Measurements from ENCODE around the gene NHSL1.

The NHSL1 gene

DNA sequence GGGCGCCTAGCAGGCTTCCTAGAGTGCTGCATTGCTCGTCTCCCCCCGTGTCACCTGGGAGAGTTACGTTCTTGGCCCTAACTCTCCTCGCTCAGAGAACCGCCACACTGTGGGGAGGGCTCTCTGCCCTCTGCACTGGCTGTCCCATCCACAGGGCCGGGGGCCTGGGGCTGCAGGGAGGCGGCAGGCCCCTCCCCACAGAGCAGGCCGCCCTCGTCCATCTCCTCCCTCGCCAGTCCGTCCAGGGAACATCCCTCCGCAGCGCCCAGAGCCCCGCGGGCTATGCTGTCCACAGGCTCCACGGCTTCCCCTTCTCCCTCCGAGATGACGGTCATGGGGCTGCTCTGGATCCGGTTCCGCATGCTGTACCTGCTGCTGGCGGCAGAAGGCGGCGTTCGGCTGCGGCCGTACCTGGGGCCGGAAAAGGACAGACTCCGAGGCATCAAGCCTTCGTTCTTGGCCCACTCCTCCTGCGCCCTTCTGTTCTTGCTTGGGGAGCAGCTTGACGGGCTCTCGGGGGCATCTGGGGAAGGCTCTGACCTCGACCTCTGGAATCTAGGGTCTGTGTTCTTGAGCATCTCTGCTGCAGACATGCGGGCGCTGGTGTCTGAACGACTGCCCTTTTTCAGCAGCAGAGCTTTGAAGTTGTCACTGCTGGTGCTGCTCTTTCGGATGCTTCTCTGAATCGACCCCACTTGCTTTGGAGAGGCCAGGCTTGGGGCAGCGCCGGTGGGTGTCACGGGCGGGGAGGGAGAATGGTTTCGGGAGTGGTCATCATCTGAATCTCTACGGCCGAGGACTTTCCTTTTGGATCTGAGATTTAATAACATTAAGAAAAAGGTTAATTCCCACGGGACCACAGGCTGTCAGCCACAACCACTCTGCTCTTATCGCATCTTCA, 75.0 kb downstream of the NHSL1 start:
- no peak for DNase-seq

GRCh38 chr6:138422861-138423260, 76.4 kb downstream of the NHSL1 start:
- DNase-seq = no peak

DNA sequence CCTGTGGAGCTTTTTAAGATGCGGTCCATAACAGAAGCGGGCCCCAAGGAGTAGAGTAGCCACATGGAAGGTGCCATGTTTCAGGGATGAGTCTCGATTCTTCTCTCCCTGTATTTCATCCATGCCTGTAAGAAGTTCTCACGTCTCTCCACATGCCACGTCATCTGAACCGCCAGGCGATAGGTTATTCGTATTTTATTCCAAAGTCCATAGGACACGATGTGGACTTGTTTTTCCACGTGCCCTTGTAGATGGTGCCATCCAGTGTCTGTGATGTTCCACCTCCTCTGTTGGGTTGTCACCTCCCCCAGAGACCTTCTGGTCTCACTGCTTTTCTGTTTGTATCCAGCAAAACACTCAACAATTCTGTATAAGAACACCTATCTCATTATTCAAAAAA, 77.7 kb downstream of the NHSL1 start:
- no peak for DNase-seq

- no peak for DNase-seq
Measured at GRCh38 chr6:138421089-138421488, 78.2 kb downstream of the NHSL1 start.

- DNase-seq = no peak
Measured at GRCh38 chr6:138420356-138420755, 78.9 kb downstream of the NHSL1 start.

DNA sequence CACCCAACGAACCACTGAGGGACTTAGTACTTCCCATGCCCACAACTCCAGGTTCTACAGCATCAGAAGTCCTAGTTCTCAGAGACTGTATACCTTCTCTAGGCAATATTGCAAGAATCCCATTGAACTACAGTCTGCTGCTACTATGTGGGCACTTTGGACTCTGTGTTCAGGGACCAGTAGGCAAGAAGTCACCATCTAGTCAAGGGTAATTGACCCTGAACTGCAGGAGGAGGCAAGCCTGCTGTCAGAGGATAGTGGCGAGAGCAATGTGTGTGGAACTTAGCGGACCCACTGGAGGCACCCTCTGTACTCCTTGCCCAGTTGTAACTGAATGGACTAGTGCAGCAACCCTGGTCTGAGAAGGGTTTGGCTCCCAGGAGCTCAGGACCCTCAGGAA, 79.5 kb downstream of the NHSL1 start:
- no peak for DNase-seq

DNA sequence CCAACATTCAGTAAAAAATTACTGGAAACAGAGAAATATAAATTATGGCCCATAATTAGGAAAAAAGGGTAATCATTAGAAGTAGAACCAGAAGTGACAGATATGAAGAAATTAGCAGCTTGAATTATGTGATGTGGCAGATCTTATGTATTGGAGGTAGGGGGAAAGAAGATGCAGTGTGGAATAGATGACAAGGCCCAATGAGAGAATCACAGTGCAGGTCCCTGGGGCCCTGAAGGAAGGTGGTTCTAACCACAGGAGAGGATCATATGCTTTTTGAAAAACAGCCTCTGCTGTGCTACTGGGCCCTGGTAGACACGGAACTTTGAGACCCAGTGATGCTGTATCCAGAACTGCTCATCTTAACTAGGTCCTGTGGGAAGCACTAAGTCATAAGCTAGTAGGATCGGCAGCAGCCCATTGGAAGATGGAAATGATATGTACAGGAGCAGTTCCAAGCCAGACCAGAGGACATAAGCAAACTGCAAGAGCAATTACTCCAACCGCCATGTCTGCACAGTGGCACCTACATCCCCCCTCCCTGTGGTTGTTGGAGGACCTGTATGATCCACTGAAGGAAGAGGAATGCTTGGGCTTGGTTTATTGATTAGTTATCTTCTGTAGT, 81.1 kb downstream of the NHSL1 start:
- DNase-seq = no peak

DNA sequence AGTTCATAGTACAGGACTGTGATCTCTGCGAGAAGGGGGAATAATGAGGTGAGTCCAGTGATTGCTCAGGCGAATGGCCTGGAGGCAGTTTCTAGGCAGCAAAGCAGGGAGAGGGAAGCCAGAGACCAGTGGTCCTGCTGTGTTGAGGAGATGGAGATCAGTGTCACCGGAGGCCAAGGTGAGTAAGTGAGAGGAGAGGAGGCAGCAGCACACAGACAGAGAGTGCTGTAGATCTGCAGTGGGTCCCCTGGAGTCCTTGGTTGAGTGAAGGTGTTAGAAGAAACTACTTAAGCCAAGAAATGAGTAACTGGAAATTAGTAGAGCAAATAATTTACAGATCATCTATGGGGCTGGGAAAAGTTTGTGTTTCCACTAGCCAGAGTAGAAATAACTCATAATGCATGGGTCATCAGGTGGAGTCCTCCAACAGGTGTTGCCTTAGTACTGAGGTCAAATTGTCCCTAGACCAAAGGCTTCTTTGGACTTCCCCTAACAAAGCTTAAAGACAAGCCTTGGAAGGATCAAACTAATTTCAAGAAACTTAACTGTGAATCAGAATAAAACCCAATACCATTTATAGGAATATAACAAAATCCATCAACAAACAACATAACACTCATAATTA, 81.7 kb downstream of the NHSL1 start:
- DNase-seq = no peak

DNA sequence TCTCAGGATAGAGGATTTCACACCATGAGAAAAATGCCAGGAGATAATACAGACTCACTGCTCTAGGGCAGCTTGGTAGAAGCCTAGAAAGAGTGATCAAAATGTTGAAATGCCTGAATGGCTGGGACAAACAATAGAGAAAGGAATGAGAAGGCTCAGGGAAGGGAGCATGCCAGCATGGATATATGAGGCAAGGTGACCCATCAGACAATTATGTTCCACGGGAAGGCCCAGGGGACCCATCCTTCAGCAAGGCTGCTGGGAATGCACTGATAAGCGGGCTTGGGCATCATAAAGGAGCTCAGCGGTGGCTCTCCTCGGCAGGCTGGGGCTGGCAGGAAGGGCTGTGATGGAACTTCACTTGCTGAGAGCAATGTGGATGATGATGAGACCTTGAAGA, 83.1 kb downstream of the NHSL1 start:
- DNase-seq = no peak

DNA sequence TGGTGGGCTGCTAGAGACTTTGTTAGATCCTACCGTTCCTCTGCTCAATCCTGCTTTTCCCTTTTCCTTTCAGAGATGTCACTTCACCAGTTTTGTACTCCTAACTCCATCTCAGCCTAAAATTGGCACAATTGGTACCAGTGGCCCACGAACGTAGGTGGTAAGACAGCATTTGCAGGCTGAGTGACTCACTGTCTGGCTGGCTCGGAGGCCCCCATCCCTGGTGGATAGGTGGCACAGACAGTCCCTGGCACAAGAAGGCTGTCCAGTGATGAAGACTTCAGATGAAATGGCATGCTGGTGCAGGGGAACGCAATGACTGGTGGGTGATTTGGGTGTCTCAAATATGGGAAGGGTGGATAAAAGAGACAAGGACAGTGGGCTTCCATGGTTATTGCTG, 84.2 kb downstream of the NHSL1 start:
- DNase-seq = no peak

DNA sequence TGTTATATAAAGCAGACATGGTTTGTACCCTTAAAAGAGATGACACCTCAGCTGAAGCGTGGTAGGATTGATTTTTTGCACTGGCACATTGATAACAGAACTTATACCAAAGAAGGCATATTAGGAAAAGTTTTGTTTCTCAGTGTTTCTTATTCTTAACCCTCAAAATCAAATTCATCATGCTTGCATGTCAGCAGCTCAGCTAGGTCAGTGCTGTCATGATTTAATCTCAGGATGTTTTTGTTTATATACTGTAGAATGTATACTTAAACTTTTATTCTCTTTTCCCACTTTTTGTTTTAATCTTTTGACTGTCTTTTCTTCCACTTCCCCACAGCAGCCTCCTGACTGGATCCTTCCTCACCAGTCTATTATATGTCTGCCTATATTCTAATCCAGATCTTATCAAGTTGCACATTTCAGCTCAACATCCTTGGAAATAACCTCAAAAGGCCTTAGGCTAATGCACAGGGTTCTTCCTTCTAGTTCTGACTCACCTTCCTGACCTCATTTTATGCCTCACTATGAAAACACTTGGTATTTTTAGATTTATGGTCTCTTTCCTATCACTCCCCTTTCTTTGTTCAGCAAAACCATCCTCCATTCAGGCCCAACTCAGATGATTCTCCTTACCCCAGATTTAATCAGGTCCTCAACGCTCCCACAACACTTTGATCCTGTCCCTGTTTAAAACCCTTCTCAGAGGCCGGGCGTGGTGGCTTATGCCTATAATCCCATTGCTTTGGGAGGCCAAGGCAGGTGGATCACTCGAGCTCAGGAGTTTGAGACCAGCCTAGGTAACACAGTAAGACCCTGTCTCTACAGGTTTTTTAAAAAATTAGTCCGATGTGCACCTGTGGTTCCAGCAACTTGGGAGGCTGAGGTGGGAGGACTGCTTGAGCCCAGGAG, 88.1 kb downstream of the NHSL1 start:
- no peak for DNase-seq

- DNase-seq = no peak
Measured at GRCh38 chr6:138410048-138410735, 89.1 kb downstream of the NHSL1 start.

- no peak for DNase-seq
Measured at GRCh38 chr6:138406443-138406842, 92.9 kb downstream of the NHSL1 start.

- no peak for DNase-seq
Measured at GRCh38 chr6:138405816-138406413, 93.4 kb downstream of the NHSL1 start.

DNA sequence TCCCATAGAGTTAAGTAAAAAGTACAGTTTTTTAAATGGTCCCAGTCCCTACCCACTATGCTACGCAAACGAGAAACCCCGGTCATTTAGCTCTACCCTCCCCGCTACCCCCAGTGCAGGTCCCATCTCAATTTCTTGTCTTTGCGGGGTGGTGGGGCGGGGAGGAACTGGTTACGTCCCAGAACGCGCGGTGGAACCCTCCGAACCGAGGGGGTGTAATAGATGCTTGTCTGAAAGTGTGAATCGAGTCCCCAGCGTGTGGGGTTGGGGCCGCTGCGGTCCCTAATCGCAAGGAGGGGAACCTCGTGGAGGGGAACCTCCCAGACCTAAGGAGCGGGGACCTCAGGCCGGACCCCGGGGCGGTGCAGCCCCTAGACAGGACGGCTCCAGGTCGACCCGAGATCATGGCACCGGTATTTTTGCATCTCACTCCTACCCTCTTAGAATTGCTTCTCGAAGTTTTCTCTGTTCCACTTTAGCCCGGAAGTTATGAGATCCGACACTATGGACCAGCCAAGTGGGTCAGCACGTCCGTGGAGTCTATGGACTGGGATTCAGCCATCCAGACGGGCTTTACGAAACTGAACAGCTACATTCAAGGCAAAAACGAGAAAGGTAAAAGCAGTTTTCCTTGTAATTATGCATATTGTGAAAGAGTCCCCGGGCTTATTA, 94.5 kb downstream of the NHSL1 start:
- DNase-seq = no peak

DNA sequence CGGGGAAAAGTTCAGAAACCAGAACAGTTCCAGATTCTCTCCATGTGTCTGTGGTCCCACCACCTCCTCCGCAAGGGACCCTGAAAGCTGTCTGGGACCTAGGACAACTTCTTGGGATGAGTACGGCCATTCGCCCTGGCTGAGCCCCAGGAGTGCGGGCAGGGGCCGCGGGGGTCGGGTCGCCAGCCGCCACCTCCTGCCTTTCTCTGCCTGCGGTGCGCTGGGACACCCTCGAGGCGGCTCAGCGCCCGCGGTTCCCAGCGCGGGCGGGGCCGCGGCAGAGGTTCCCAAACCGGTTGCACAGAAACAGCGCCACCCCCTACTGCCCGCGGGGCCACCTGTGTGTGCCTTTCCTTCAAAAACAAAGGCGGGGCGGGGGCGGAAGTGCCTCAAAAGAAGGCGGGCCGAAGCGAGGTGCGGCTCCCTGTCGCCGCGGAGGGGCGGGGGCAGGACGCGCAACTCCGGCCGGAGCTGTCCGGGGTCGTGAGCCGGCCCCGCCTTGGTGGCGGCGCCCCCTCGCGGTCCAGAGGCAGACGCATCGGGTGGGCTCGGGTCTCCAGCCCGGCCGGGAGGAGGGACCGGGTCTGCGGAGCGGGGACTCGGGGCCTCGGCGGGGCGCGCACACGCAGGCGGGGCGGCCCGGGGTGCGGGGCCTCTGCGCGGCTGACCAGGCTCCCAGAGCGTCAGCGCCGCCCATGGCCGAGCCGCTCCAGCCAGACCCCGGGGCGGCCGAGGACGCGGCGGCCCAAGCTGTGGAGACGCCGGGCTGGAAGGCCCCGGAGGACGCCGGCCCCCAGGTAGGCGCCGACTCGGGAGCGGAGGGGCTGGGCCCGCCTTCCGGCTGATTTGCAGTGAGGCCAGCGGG, 95.3 kb downstream of the NHSL1 start, which contains the start of gene HEBP2:
Gene HEBP2, plus strand, starts transcription at position 423 of the 865 bp plus-strand sequence. Its CDS starts 273 bp downstream, at position 696.
- DNase-seq = peak; percentile 94 to 95

- peak; percentile 13 to 54 for DNase-seq
Measured at GRCh38 chr6:138403324-138403800, 95.9 kb downstream of the NHSL1 start.

DNA sequence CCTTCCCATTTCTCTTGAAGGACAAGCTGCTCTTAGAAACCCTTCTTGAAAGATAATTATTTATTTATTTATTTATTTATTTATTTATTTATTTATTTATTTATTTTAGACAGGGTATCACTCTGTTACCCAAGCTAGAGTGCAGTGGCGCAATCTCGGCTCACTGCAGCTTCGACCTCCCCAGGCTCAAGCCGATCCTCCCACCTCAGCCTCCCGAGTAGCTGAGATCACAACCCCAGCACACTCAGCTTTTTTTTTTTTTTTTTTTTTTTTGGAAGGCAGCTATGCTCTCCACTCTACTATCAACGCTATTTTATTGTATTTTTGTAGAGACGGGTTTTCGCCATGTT, 96.5 kb downstream of the NHSL1 start:
- DNase-seq = no peak

DNA sequence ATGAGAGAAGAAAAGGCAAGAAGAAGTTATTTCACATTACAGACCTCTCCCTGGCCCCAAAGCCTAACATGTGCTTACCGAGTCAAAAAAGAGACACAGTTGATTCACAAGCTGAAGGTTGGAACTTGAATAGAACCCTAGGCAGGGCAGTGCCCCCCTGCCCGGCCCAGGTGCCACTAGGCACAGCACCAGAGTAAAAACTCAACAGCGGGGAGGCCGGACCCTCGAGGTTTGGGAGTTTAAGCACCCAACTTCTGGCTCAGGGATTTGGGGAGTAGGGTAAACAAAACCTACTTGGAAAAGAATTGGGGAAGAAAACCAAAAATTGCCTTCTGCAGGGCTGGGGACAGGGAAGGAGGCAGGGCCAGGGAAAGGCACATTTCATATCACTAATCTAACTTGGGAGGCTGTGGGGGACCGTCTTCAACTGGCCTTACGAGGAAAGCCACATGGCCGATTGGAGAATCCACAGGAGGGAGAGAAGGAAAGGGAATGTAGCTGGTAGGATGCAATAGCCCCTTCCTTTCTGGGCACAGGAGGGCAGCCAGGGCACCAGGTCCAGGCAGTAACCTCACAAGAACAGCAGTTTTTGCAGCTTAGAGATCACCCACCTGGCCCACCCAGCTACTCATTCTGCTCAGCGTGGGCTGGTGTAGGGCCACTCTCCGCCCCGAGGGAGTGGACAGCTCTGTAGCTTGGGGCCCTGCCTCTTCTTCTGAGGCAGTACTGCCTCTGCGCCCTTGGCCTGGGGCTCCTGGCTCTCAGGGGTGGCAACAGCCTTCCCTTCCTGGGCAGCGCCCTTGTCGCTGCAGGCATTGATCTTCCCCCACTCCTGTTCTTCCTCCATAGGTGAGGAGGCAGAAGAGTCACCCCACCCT, 97.1 kb downstream of the NHSL1 start:
- DNase-seq = no peak

All from NCI-H1930 (cell line).